ENCODE data around the gene MAT1A. TPM values are rescaled to one million over a fixed set of nuclear protein-coding genes. Genes with fewer than 3 reads are reported as not detected.
"Not testable (repeated sequence)": the region's sequence is repeated elsewhere in the genome, so short reads cannot be mapped to it uniquely, and the experiment has no call there.

MAT1A gene
- total RNA-seq, 1 experiment from 2014 or later: 2.1 TPM

GRCh38 chr10:80313523-80313922, 24.1 kb upstream of the MAT1A start:
- H3K23me2 ChIP-seq (ENCODE audit: insufficient read length, low read depth, low read length, poor library complexity, severe bottlenecking): no peaks in the 10 kb centered on the region
- Mint-ChIP-seq H3K36me3 (ENCODE audit: insufficient read depth in 1 of 3, low read depth in 3 of 3) (no peaks in the 10 kb centered on the region; a peak in 1 of 7 replicates), H3K27me3 (ENCODE audit: low read depth) (peaks cover 2% of the 10 kb centered on the region; the same call in 1 of the 2 replicates)

GRCh38 chr10:80305989-80306388, 16.5 kb upstream of the MAT1A start:
- not testable (repeated sequence) for H3K79me2 ChIP-seq (ENCODE audit: insufficient read depth, low read length); H3K4me2 ChIP-seq (ENCODE audit: insufficient read depth, insufficient read length, low read length); H3K9me3 ChIP-seq (ENCODE audit: control insufficient read depth, low read depth, low read length); H3K56ac ChIP-seq (ENCODE audit: insufficient read length, low read depth, low read length); H3K23ac ChIP-seq (ENCODE audit: insufficient read length, low read depth, low read length); H3K4ac ChIP-seq (ENCODE audit: low read depth, low read length); H2BK5ac ChIP-seq (ENCODE audit: insufficient read length, low read length); H2BK120ac ChIP-seq (ENCODE audit: low read depth, low read length, poor library complexity, severe bottlenecking); H2BK12ac ChIP-seq (ENCODE audit: insufficient read length, low read depth, low read length); H3K79me1 ChIP-seq (ENCODE audit: insufficient read depth, low read depth, low read length, poor library complexity, severe bottlenecking); H2BK20ac ChIP-seq (ENCODE audit: low read depth, low read length, poor library complexity, severe bottlenecking); H4K20me1 ChIP-seq (ENCODE audit: control insufficient read depth, insufficient read depth, insufficient read length); H3T11ph ChIP-seq (ENCODE audit: low read length); H2AK5ac ChIP-seq (ENCODE audit: insufficient read length, low read length); H3K27ac ChIP-seq (ENCODE audit: insufficient read length, low read depth, low read length); H2BK15ac ChIP-seq (ENCODE audit: low read depth, low read length); H3K27ac Mint-ChIP-seq; DNase-seq; H3K14ac ChIP-seq (ENCODE audit: insufficient read depth, low read length); H3K23me2 ChIP-seq (ENCODE audit: insufficient read length, low read depth, low read length, poor library complexity, severe bottlenecking); H3K4me1 ChIP-seq (ENCODE audit: insufficient read depth, low read length); H4K8ac ChIP-seq (replicated peaks; ENCODE audit: insufficient read length, low read depth, low read length); H3K4me3 Mint-ChIP-seq; H2AFZ ChIP-seq (ENCODE audit: low read length); H3K4me1 Mint-ChIP-seq; H3K9ac ChIP-seq (ENCODE audit: extremely low read depth, insufficient read length, low read length); H3K27me3 ChIP-seq (ENCODE audit: insufficient read depth, low read length); H4K5ac ChIP-seq (ENCODE audit: insufficient read length, low read depth, low read length); H3K18ac ChIP-seq (ENCODE audit: insufficient read length, low read depth, low read length); H4K91ac ChIP-seq (ENCODE audit: insufficient read length, low read depth, low read length)
- Mint-ChIP-seq H3K36me3 (ENCODE audit: insufficient read depth in 1 of 3, low read depth in 3 of 3) (peaks cover 6 to 12% (median 8%) of the 10 kb centered on the region in 3 experiments; a peak in 6 of 7 replicates), H3K27me3 (ENCODE audit: low read depth) (peaks cover 11% of the 10 kb centered on the region), H3K9me3 (peaks cover 35 to 36% of the 10 kb centered on the region in 2 experiments)
- no CpG with 5 or more reads among the region's 3 CpGs for WGBS (ENCODE audit: extremely low coverage, insufficient read length, low lambda C conversion rate)

More at GRCh38 chr10:80313523-80313922, 24.1 kb upstream of the MAT1A start:
- Histone ChIP-seq H3K23ac (ENCODE audit: insufficient read length, low read depth, low read length) (no peak overlapping the region), H3K4me2 (ENCODE audit: insufficient read depth, insufficient read length, low read length) (no peak overlapping the region), H3K9me3 (ENCODE audit: control insufficient read depth, low read depth, low read length) (no peaks in the 10 kb centered on the region), H3K56ac (ENCODE audit: insufficient read length, low read depth, low read length) (no peak overlapping the region), H3T11ph (ENCODE audit: low read length) (no peak overlapping the region), H3K18ac (ENCODE audit: insufficient read length, low read depth, low read length) (no peak overlapping the region), H2AFZ (ENCODE audit: low read length) (no peak overlapping the region), H4K91ac (ENCODE audit: insufficient read length, low read depth, low read length) (no peak overlapping the region), H2BK120ac (ENCODE audit: low read depth, low read length, poor library complexity, severe bottlenecking) (no peak overlapping the region), H4K5ac (ENCODE audit: insufficient read length, low read depth, low read length) (no peak overlapping the region), H3K79me2 (ENCODE audit: insufficient read depth, low read length) (no peaks in the 10 kb centered on the region), H3K79me1 (ENCODE audit: insufficient read depth, low read depth, low read length, poor library complexity, severe bottlenecking) (no peaks in the 10 kb centered on the region), H4K8ac (replicated peaks; ENCODE audit: insufficient read length, low read depth, low read length) (no peak overlapping the region), H3K27me3 (ENCODE audit: insufficient read depth, low read length) (no peaks in the 10 kb centered on the region), H2AK5ac (ENCODE audit: insufficient read length, low read length) (no peak overlapping the region), H2BK12ac (ENCODE audit: insufficient read length, low read depth, low read length) (no peak overlapping the region), H2BK15ac (ENCODE audit: low read depth, low read length) (no peak overlapping the region), H3K4ac (ENCODE audit: low read depth, low read length) (no peak overlapping the region), H2BK20ac (ENCODE audit: low read depth, low read length, poor library complexity, severe bottlenecking) (no peak overlapping the region), H3K14ac (ENCODE audit: insufficient read depth, low read length) (no peak overlapping the region), H3K27ac (ENCODE audit: insufficient read length, low read depth, low read length) (no peak overlapping the region), H3K4me1 (ENCODE audit: insufficient read depth, low read length) (no peaks in the 10 kb centered on the region), H3K9ac (ENCODE audit: extremely low read depth, insufficient read length, low read length) (no peak overlapping the region), H4K20me1 (ENCODE audit: control insufficient read depth, insufficient read depth, insufficient read length) (no peaks in the 10 kb centered on the region), H2BK5ac (ENCODE audit: insufficient read length, low read length) (no peak overlapping the region)
- whole genome bisulfite sequencing (ENCODE audit: extremely low coverage, insufficient read length, low lambda C conversion rate): no CpG with 5 or more reads among the region's 5 CpGs
- H3K27ac Mint-ChIP-seq: peak overlapping the region in 1 of 3 experiments; percentile 70; a peak in 1 of 7 replicates
- DNase-seq: no peak
- TF ChIP-seq CTCF (conservative IDR thresholded peaks at IDR 0.05): no peak
- H3K9me3 Mint-ChIP-seq: peaks cover 8 to 9% of the 10 kb centered on the region in 2 experiments; a peak in 3 of 5 replicates
- no peaks in the 10 kb centered on the region for H3K4me1 Mint-ChIP-seq
- H3K4me3 Mint-ChIP-seq: no peak overlapping the region

All from H9 (cell line).